ENCODE measurements around the gene SHTN1.

SHTN1 gene

GRCh38 chr10:116980041-116980440 lies 24.9 kb downstream of the SHTN1 start:
- no peak for DNase-seq

GRCh38 chr10:116978901-116979300 lies 26.1 kb downstream of the SHTN1 start:
- no peak for DNase-seq

- no peak for DNase-seq
Observed at GRCh38 chr10:116974456-116975005, 30.5 kb downstream of the SHTN1 start.

- no peak for DNase-seq
Observed at GRCh38 chr10:116973946-116974455, 31.0 kb downstream of the SHTN1 start.

GRCh38 chr10:116973371-116973905 lies 31.5 kb downstream of the SHTN1 start:
- no peak for DNase-seq

GRCh38 chr10:116972131-116972530 lies 32.9 kb downstream of the SHTN1 start:
- DNase-seq: no peak

GRCh38 chr10:116970050-116970449 lies 34.9 kb downstream of the SHTN1 start:
- no peak for DNase-seq

GRCh38 chr10:116968331-116968730 lies 36.7 kb downstream of the SHTN1 start:
- DNase-seq: no peak

GRCh38 chr10:116961406-116962251 lies 43.4 kb downstream of the SHTN1 start:
- no peak for DNase-seq

GRCh38 chr10:116960066-116960776 lies 44.8 kb downstream of the SHTN1 start:
- no peak for DNase-seq

- DNase-seq: no peak
Observed at GRCh38 chr10:116952729-116953128, 52.3 kb downstream of the SHTN1 start.

- no peak for DNase-seq
Observed at GRCh38 chr10:116948530-116948870, 56.5 kb downstream of the SHTN1 start.

- DNase-seq: no peak
Observed at GRCh38 chr10:116947841-116948529, 57.0 kb downstream of the SHTN1 start.

- DNase-seq: no peak
Observed at GRCh38 chr10:116944911-116945310, 60.1 kb downstream of the SHTN1 start.

- DNase-seq: no peak
Observed at GRCh38 chr10:116931806-116932205, 73.2 kb downstream of the SHTN1 start.

- no peak for DNase-seq
Observed at GRCh38 chr10:116926426-116926825, 78.6 kb downstream of the SHTN1 start.

- DNase-seq: no peak
Observed at GRCh38 chr10:116925056-116925455, 79.9 kb downstream of the SHTN1 start.

GRCh38 chr10:116919706-116920105 lies 85.3 kb downstream of the SHTN1 start:
- DNase-seq: no peak

GRCh38 chr10:116919164-116919563 lies 85.8 kb downstream of the SHTN1 start:
- DNase-seq: no peak

GRCh38 chr10:116918583-116918982 lies 86.4 kb downstream of the SHTN1 start:
- no peak for DNase-seq

- DNase-seq: no peak
Observed at GRCh38 chr10:116917481-116917880, 87.5 kb downstream of the SHTN1 start.

- DNase-seq: no peak
Observed at GRCh38 chr10:116915340-116915739, 89.6 kb downstream of the SHTN1 start.

GRCh38 chr10:116913695-116914094 lies 91.3 kb downstream of the SHTN1 start:
- DNase-seq: no peak
